A673 (cell line): Measurements from ENCODE around the gene STK11.

Experiments used
- CTCF ChIP-seq: fragments of 300-800, 200-600 bp; sonication (generic); conservative IDR thresholded peaks from 2 replicates; pipeline ENCODE4 v1.5.1; 2017; ENCODE audit warnings: low read depth, mild to moderate bottlenecking, antibody characterized with exemption, low read length, moderate library complexity, mixed read lengths
- EZH2 ChIP-seq: fragments of 200-600 bp; sonication (generic); IDR thresholded peaks from 2 replicates; pipeline ENCODE4 v1.6.1; 2017; ENCODE audit warnings: borderline replicate concordance, low read depth, mild to moderate bottlenecking, mixed read lengths, antibody characterized with exemption, low read length; ENCODE audit not compliant: poor library complexity, severe bottlenecking

DNA sequence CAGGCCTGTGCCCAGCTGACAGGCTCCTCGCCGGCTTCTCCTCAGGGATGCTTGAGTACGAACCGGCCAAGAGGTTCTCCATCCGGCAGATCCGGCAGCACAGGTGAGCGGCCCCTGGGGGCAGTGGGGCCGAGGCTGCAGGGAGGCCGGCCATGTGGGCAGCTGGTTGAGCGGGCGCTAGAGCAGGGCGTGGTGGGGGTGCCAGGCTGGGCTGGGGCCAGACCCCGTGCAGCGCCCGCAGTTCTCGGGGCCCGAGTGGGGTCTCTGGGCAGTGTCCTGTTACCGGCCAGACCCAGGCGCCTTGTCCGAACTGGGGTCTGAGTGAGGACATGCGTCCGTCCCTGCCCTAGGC, 16.3 kb downstream of the STK11 start:
- TF ChIP-seq CTCF (no peak), EZH2 (no peak)
